Caco-2 (cell line): ENCODE results near the gene STK24. TPM values are rescaled to one million over a fixed set of nuclear protein-coding genes. Genes with fewer than 3 reads are reported as not detected.

Experiments
- BruUV-seq: library from RNA; stranded (reverse); fragments of 400-500 nt; replicated peaks from 2 replicates; lab custom pipeline; 2021; lab: Mats Ljungman, UMichigan
- CTCF ChIA-PET: fragments of 300-600 bp; sonication (Branson Sonifier 250); formaldehyde crosslinking; loops from one replicate; lab custom pipeline; 2022; ENCODE audit warnings: antibody characterized with exemption; lab: Charles Lee
- POLR2A ChIA-PET: fragments of 300-600 bp; sonication (Branson Sonifier 250); formaldehyde crosslinking; loops from one replicate; lab custom pipeline; 2022; ENCODE audit warnings: antibody characterized with exemption; lab: Charles Lee
- DNase-seq, 2 experiments: peaks; one replicate each; pipeline versions ENCODE4 v3.0.0 to v3.0.0-alpha.2; 2020 to 2022
- H3K27me3 ChIP-seq: replicated peaks from 2 replicates; pipeline ENCODE4 v1.6.0; 2011; ENCODE audit warnings: low read length; ENCODE audit not compliant: control insufficient read depth, insufficient read depth
- H3K36me3 ChIP-seq: 2 replicates; pipeline ENCODE4 v1.5.1; 2011; ENCODE audit warnings: low read length; ENCODE audit not compliant: control insufficient read depth, insufficient read depth
- H3K4me1 ChIP-seq: fragments of 250-450 bp; sonication (Bioruptor Pico); 2 replicates; pipeline ENCODE4 v1.5.1; 2020; ENCODE audit warnings: mild to moderate bottlenecking
- H3K4me3 ChIP-seq: 2 replicates; pipeline ENCODE4 v1.5.1; 2011; ENCODE audit warnings: low read depth, mild to moderate bottlenecking, control low read depth, low read length
- H3K9me3 ChIP-seq: fragments of 250-450 bp; sonication (Bioruptor Pico); 2 replicates; pipeline ENCODE4 v1.5.1; 2020; ENCODE audit warnings: mild to moderate bottlenecking, moderate library complexity
- H3K27ac Mint-ChIP-seq: one replicate; pipeline ENCODE4 v1.8.0; 2022; ENCODE audit warnings: mixed read lengths; ENCODE audit not compliant: unreplicated experiment
- H3K27me3 Mint-ChIP-seq: one replicate; pipeline ENCODE4 v1.8.0; 2022; ENCODE audit warnings: mixed read lengths; ENCODE audit not compliant: insufficient read depth, unreplicated experiment
- H3K36me3 Mint-ChIP-seq: one replicate; pipeline ENCODE4 v1.8.0; 2022; ENCODE audit warnings: mild to moderate bottlenecking, mixed read lengths; ENCODE audit not compliant: insufficient read depth, unreplicated experiment
- H3K4me1 Mint-ChIP-seq: one replicate; pipeline ENCODE4 v1.8.0; 2022; ENCODE audit warnings: low read depth, mixed read lengths; ENCODE audit not compliant: unreplicated experiment
- H3K4me3 Mint-ChIP-seq: one replicate; pipeline ENCODE4 v1.8.0; 2022; ENCODE audit warnings: mild to moderate bottlenecking, moderate library complexity, mixed read lengths; ENCODE audit not compliant: unreplicated experiment
- H3K9me3 Mint-ChIP-seq: one replicate; pipeline ENCODE4 v1.8.0; 2022; ENCODE audit warnings: mixed read lengths; ENCODE audit not compliant: unreplicated experiment
- intact Hi-C: fragments of 100-400 bp; cut with micrococcal nuclease; formaldehyde crosslinking; loops from one replicate; pipeline ENCODE4 v1.10.0; 2022; ENCODE audit not compliant: unreplicated experiment
- total RNA-seq: library from RNA; stranded (reverse); gene quantifications from 2 replicates; pipeline ENCODE4 v1.2.3, GENCODE V29; 2022
- TF ChIP-seq, protein P1 (sequence below), 2 experiments: fragments of 200-600 bp in 1 of 2; IDR thresholded peaks; 1 replicate in 1 of 2; 2 replicates in 1 of 2; pipeline versions ENCODE4 v1.5.1 to v1.8.0; 2011 to 2022; ENCODE audit warnings: antibody characterized with exemption in 1 of 2, control low read depth in 1 of 2, inconsistent platforms in 1 of 2, low read depth in 1 of 2, low read length in 1 of 2, mild to moderate bottlenecking in 1 of 2, moderate library complexity in 1 of 2; ENCODE audit not compliant: insufficient read depth in 1 of 2, severe bottlenecking in 1 of 2, unreplicated experiment in 1 of 2

The STK24 gene
- total RNA-seq, 1 experiment from 2014 or later, result 253 TPM

DNA sequence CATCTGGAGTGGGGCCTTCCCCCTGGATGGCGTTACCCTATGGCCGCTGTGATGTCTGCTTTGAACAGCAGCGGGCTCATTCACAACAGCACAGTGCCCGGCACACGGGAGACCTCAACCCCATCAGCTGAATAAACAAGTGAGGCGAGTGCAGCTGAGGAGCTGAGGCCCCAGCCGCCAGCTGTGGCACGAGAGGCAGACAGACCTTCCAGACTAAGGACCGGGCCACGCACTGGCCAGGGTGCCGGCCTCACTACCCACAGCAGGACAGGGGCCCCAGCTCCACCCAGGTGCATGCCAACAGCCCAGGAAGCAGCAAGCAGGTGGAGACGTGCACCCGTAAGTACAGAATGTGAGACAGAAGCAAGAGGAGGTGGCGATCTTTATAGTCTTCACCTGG is 39.6 kb downstream of the STK24 start:
- Mint-ChIP-seq H3K36me3 (peaks cover 66% of the 10 kb centered on the region), H3K4me1 (peaks cover 47% of the 10 kb centered on the region), H3K9me3 (no peaks in the 10 kb centered on the region), H3K27me3 (no peaks in the 10 kb centered on the region), H3K27ac (peak overlapping the region; percentile 55), H3K4me3 (no peak overlapping the region)
- CTCF ChIA-PET, result no interaction called here
- Histone ChIP-seq H3K4me3 (no peak overlapping the region), H3K9me3 (no peaks in the 10 kb centered on the region), H3K27me3 (no peaks in the 10 kb centered on the region), H3K36me3 (no peaks in the 10 kb centered on the region; the same call in 1 of the 2 replicates), H3K4me1 (peaks cover 15% of the 10 kb centered on the region)
- BruUV-seq, result no TSS peak
- POLR2A ChIA-PET, result interaction anchor here (0.7 kb wide), 1 partner anchor 28 kb away, joined by 12 read pairs; no protein-coding TSS in a partner anchor
- TF ChIP-seq, protein P1, sequence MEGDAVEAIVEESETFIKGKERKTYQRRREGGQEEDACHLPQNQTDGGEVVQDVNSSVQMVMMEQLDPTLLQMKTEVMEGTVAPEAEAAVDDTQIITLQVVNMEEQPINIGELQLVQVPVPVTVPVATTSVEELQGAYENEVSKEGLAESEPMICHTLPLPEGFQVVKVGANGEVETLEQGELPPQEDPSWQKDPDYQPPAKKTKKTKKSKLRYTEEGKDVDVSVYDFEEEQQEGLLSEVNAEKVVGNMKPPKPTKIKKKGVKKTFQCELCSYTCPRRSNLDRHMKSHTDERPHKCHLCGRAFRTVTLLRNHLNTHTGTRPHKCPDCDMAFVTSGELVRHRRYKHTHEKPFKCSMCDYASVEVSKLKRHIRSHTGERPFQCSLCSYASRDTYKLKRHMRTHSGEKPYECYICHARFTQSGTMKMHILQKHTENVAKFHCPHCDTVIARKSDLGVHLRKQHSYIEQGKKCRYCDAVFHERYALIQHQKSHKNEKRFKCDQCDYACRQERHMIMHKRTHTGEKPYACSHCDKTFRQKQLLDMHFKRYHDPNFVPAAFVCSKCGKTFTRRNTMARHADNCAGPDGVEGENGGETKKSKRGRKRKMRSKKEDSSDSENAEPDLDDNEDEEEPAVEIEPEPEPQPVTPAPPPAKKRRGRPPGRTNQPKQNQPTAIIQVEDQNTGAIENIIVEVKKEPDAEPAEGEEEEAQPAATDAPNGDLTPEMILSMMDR (IDR thresholded peaks at IDR 0.05; ENCODE audit: insufficient read depth in 1 of 2, low read depth in 1 of 2, low read length in 1 of 2, severe bottlenecking in 1 of 2, unreplicated experiment in 1 of 2), result no peak
- intact Hi-C loops, result no loop called here
- no peak for DNase-seq

DNA sequence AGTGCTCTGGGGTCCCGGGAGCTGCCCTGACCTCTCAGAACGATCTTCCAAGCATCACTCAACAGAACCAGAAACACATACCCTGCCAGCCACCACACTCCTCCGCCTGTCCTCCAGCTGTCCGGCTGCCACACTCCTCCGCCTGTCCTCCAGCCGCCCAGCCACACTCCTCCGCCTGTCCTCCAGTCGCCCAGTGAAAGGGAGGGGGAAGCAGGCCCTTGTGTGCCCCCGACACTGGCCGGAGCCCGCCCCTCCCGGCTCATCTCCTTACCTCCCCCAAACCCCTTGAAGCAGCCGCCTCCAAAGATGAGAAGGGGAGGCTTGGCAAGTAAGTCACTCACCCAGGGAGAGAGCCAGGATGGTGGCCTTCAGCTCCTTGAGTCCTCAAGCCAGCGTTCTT is 40.2 kb downstream of the STK24 start:
- Histone ChIP-seq H3K9me3 (no peaks in the 10 kb centered on the region), H3K4me1 (peaks cover 15% of the 10 kb centered on the region), H3K4me3 (no peak overlapping the region), H3K36me3 (no peaks in the 10 kb centered on the region; the same call in 1 of the 2 replicates), H3K27me3 (no peaks in the 10 kb centered on the region)
- Mint-ChIP-seq H3K27me3 (no peaks in the 10 kb centered on the region), H3K36me3 (peaks cover 65% of the 10 kb centered on the region), H3K27ac (peak overlapping the region; percentile 20), H3K9me3 (no peaks in the 10 kb centered on the region), H3K4me3 (no peak overlapping the region), H3K4me1 (peaks cover 41% of the 10 kb centered on the region)
- intact Hi-C loops, result no loop called here
- ChIA-PET CTCF (interaction anchor here (1.0 kb wide), 1 partner anchor 117 kb away, joined by 3 read pairs; no protein-coding TSS in a partner anchor), POLR2A (no interaction called here)
- DNase-seq, result no peak
- BruUV-seq, result no TSS peak
- TF ChIP-seq, protein P1 (IDR thresholded peaks at IDR 0.05; ENCODE audit: insufficient read depth in 1 of 2, low read depth in 1 of 2, low read length in 1 of 2, severe bottlenecking in 1 of 2, unreplicated experiment in 1 of 2), result no peak

DNA sequence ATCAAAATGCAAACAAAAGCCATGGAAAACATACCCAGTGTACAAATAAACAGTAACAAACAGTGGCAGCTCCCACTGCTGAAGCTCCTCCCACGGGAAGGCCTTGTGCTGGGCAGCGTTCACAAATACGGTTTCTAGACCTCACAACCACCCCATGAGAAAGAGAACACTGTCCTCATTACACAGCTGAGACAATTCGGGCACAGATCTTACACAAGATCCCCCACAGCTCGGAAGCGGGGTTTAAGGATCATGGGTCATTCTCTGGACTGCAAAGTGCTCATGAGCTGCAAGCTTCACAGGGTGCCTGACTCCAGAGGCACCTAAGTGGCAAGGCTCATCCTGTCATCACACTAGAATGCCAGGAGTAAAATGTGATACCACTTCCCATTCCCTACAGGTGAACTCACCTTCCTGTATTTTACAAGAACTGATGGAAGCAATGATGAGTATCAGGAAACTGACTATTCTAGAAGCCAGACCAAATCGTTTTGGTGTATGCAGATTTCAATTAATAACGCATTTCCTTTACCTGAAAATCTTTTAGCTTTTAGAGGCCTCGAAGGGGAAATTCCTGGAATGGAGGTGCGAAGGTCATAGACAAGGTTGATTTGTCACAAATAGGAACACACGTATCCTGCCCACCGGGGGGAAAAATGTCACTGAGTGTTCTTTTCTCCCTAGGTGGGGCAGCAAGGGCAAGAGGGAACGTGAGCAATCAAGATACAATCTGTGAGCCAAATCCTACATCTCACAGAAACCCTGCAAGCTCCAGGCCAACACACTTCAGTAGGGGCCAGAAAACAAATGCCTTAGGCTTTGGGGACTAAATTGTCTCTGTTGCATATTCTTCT is 41.2 kb downstream of the STK24 start:
- Histone ChIP-seq H3K4me3 (no peak overlapping the region), H3K27me3 (no peaks in the 10 kb centered on the region), H3K36me3 (no peaks in the 10 kb centered on the region; the same call in 1 of the 2 replicates), H3K9me3 (no peaks in the 10 kb centered on the region), H3K4me1 (peaks cover 15% of the 10 kb centered on the region)
- no peaks in the 10 kb centered on the region for H3K27me3 Mint-ChIP-seq
- ChIA-PET POLR2A (interaction anchor here (0.8 kb wide), 1 partner anchor 41 kb away, joined by 3 read pairs; the partner anchor contains the start of gene STK24), CTCF (interaction anchor here (0.7 to 1.0 kb wide), 2 partner anchors 118 to 142 kb away, joined by 3 read pairs; no protein-coding TSS in a partner anchor)
- H3K36me3 Mint-ChIP-seq, result peaks cover 75% of the 10 kb centered on the region
- H3K9me3 Mint-ChIP-seq, result no peaks in the 10 kb centered on the region
- H3K4me3 Mint-ChIP-seq, result no peak overlapping the region
- DNase-seq, result no peak
- no TSS peak for BruUV-seq
- intact Hi-C loops, result no loop called here
- H3K4me1 Mint-ChIP-seq, result peaks cover 39% of the 10 kb centered on the region
- TF ChIP-seq, protein P1 (IDR thresholded peaks at IDR 0.05; ENCODE audit: insufficient read depth in 1 of 2, low read depth in 1 of 2, low read length in 1 of 2, severe bottlenecking in 1 of 2, unreplicated experiment in 1 of 2), result no peak
- peak overlapping the region; percentile 18 for H3K27ac Mint-ChIP-seq
